Karpas-422 (cell line): ENCODE measurements around the gene PRPH2. TPM values are rescaled to one million over a fixed set of nuclear protein-coding genes. Genes with fewer than 3 reads are reported as not detected.
A peak's percentile ranks its signal among the peaks of the same experiment; 100 is the strongest.
"Not testable (repeated sequence)": the region's sequence is repeated elsewhere in the genome, so short reads cannot be mapped to it uniquely, and the experiment has no call there.

ENCODE experiments used
- DNase-seq: peaks from one replicate; pipeline ENCODE4 v3.0.0-alpha.2; 2015
- H2AFZ ChIP-seq: fragments of 200-600 bp; sonication (generic); 2 replicates; pipeline ENCODE4 v1.6.1; 2014; ENCODE audit warnings: antibody characterized with exemption, low read length, mixed read lengths
- H3K27ac ChIP-seq: fragments of 200-600 bp; sonication (generic); 2 replicates; pipeline ENCODE4 v1.5.1; 2014; ENCODE audit warnings: mild to moderate bottlenecking, low read length, moderate library complexity
- H3K27me3 ChIP-seq: fragments of 200-600 bp; sonication (generic); 2 replicates; pipeline ENCODE4 v1.6.1; 2014; ENCODE audit warnings: low read length, mixed read lengths
- H3K36me3 ChIP-seq: fragments of 200-600 bp; sonication (generic); 2 replicates; pipeline ENCODE4 v1.6.1; 2014; ENCODE audit warnings: low read length, mixed read lengths; ENCODE audit not compliant: insufficient read depth
- H3K4me1 ChIP-seq: fragments of 200-600 bp; sonication (generic); 2 replicates; pipeline ENCODE4 v1.6.1; 2014; ENCODE audit warnings: mild to moderate bottlenecking, low read length, mixed read lengths
- H3K4me2 ChIP-seq: fragments of 200-600 bp; sonication (generic); 2 replicates; pipeline ENCODE4 v1.6.1; 2014; ENCODE audit warnings: low read length, low read depth, mild to moderate bottlenecking; ENCODE audit not compliant: poor library complexity, severe bottlenecking
- H3K4me3 ChIP-seq: fragments of 200-600 bp; sonication (generic); 2 replicates; pipeline ENCODE4 v1.5.1; 2014; ENCODE audit warnings: mild to moderate bottlenecking, antibody characterized with exemption, low read length, mixed read lengths
- H3K79me2 ChIP-seq: fragments of 200-600 bp; sonication (generic); 2 replicates; pipeline ENCODE4 v1.6.1; 2014; ENCODE audit warnings: mild to moderate bottlenecking, low read length, mixed read lengths
- H3K9ac ChIP-seq: fragments of 200-600 bp; sonication (generic); 2 replicates; pipeline ENCODE4 v1.6.0; 2014; ENCODE audit warnings: low read length
- H3K9me2 ChIP-seq: fragments of 200-600 bp; sonication (generic), shearing (Covaris generic); replicated peaks from 2 replicates; pipeline ENCODE4 v1.6.0; 2014; ENCODE audit warnings: mild to moderate bottlenecking, low read length, moderate library complexity; ENCODE audit not compliant: insufficient read depth
- H3K9me3 ChIP-seq: fragments of 300-700, 200-600 bp; sonication (generic); 2 replicates; pipeline ENCODE4 v1.6.1; 2014; ENCODE audit warnings: low read length, mixed read lengths
- H4K20me1 ChIP-seq: fragments of 200-600 bp; sonication (generic); 2 replicates; pipeline ENCODE4 v1.6.1; 2014; ENCODE audit warnings: mild to moderate bottlenecking, antibody characterized with exemption, low read length, low read depth; ENCODE audit not compliant: insufficient read depth
- total RNA-seq: library from RNA; depleted of rRNA; stranded (reverse); fragments of >200 nt; shearing (Covaris generic); gene quantifications from 2 replicates; pipeline ENCODE4 v1.2.3, GENCODE V29; 2014; ENCODE audit warnings: low replicate concordance

Gene PRPH2
- total RNA-seq, 1 experiment from 2014 or later, result not detected

GRCh38 chr6:42690872-42691271, 31.5 kb downstream of the PRPH2 start:
- Histone ChIP-seq H2AFZ (no peak overlapping the region), H3K4me1 (peaks cover 25% of the 10 kb centered on the region), H3K27me3 (no peaks in the 10 kb centered on the region), H3K27ac (peak overlapping the region; percentile 26), H3K4me3 (no peak overlapping the region), H3K9me2 (no peaks in the 10 kb centered on the region), H3K79me2 (no peaks in the 10 kb centered on the region), H3K36me3 (peaks cover 46% of the 10 kb centered on the region), H4K20me1 (no peaks in the 10 kb centered on the region), H3K4me2 (no peak overlapping the region), H3K9ac (no peak overlapping the region), H3K9me3 (no peaks in the 10 kb centered on the region)
- DNase-seq, result peak; percentile 54

GRCh38 chr6:42690151-42690702, 32.2 kb downstream of the PRPH2 start:
- DNase-seq, result no peak
- Histone ChIP-seq H3K27ac (peak overlapping the region; percentile 26; the same call in 1 of the 2 replicates), H3K79me2 (no peaks in the 10 kb centered on the region), H3K4me3 (no peak overlapping the region), H4K20me1 (no peaks in the 10 kb centered on the region), H3K9me2 (no peaks in the 10 kb centered on the region), H3K4me2 (no peak overlapping the region), H3K9ac (no peak overlapping the region), H3K27me3 (no peaks in the 10 kb centered on the region), H3K4me1 (peaks cover 25% of the 10 kb centered on the region), H3K36me3 (peaks cover 50% of the 10 kb centered on the region), H2AFZ (no peak overlapping the region), H3K9me3 (no peaks in the 10 kb centered on the region)

- no peaks in the 10 kb centered on the region for H3K9me2 ChIP-seq
- H4K20me1 ChIP-seq, result no peaks in the 10 kb centered on the region
- DNase-seq, result no peak
- H3K79me2 ChIP-seq, result no peaks in the 10 kb centered on the region
- no peaks in the 10 kb centered on the region for H3K9me3 ChIP-seq
- no peak overlapping the region for H3K4me3 ChIP-seq
- H3K27me3 ChIP-seq, result no peaks in the 10 kb centered on the region
- peaks cover 57% of the 10 kb centered on the region for H3K36me3 ChIP-seq
- H3K9ac ChIP-seq, result no peak overlapping the region
- peaks cover 25% of the 10 kb centered on the region for H3K4me1 ChIP-seq
- no peak overlapping the region for H2AFZ ChIP-seq
- H3K27ac ChIP-seq, result no peak overlapping the region
- no peak overlapping the region for H3K4me2 ChIP-seq
Measured at GRCh38 chr6:42689371-42689770, 33.0 kb downstream of the PRPH2 start.

- Histone ChIP-seq H3K9me2 (no peaks in the 10 kb centered on the region), H3K27ac (no peak overlapping the region), H3K9ac (no peak overlapping the region), H3K79me2 (no peaks in the 10 kb centered on the region), H3K27me3 (no peaks in the 10 kb centered on the region), H3K9me3 (no peaks in the 10 kb centered on the region), H3K36me3 (peaks cover 64% of the 10 kb centered on the region), H3K4me2 (no peak overlapping the region), H3K4me3 (no peak overlapping the region), H2AFZ (no peak overlapping the region), H3K4me1 (peaks cover 18% of the 10 kb centered on the region), H4K20me1 (no peaks in the 10 kb centered on the region)
- no peak for DNase-seq
Measured at GRCh38 chr6:42688281-42688680, 34.1 kb downstream of the PRPH2 start.

- no peak for DNase-seq
- Histone ChIP-seq H3K9me3 (no peaks in the 10 kb centered on the region), H3K4me2 (no peak overlapping the region), H3K4me1 (no peaks in the 10 kb centered on the region), H3K9ac (no peak overlapping the region), H3K27ac (no peak overlapping the region), H4K20me1 (no peaks in the 10 kb centered on the region), H3K36me3 (peaks cover 71% of the 10 kb centered on the region), H3K79me2 (no peaks in the 10 kb centered on the region), H3K9me2 (no peaks in the 10 kb centered on the region), H2AFZ (no peak overlapping the region), H3K4me3 (no peak overlapping the region), H3K27me3 (no peaks in the 10 kb centered on the region)
Measured at GRCh38 chr6:42679358-42679757, 43.0 kb downstream of the PRPH2 start.

GRCh38 chr6:42674780-42675179, 47.6 kb downstream of the PRPH2 start:
- no peak for DNase-seq
- no peak overlapping the region for H3K4me3 ChIP-seq
- no peak overlapping the region for H3K9ac ChIP-seq
- H3K4me1 ChIP-seq, result no peaks in the 10 kb centered on the region
- no peak overlapping the region for H3K4me2 ChIP-seq
- H3K9me2 ChIP-seq, result no peaks in the 10 kb centered on the region
- peaks cover 61% of the 10 kb centered on the region for H3K36me3 ChIP-seq
- no peaks in the 10 kb centered on the region for H3K79me2 ChIP-seq
- no peaks in the 10 kb centered on the region for H3K9me3 ChIP-seq
- no peaks in the 10 kb centered on the region for H3K27me3 ChIP-seq
- H4K20me1 ChIP-seq, result no peaks in the 10 kb centered on the region
- H2AFZ ChIP-seq, result no peak overlapping the region
- no peak overlapping the region for H3K27ac ChIP-seq

- not testable (repeated sequence) for H3K9ac ChIP-seq, H3K4me2 ChIP-seq, H4K20me1 ChIP-seq
Measured at GRCh38 chr6:42674368-42674767, 48.0 kb downstream of the PRPH2 start.

GRCh38 chr6:42664718-42665117, 57.7 kb downstream of the PRPH2 start:
- Histone ChIP-seq H3K36me3 (peaks cover 61% of the 10 kb centered on the region; the same call in 1 of the 2 replicates), H4K20me1 (no peaks in the 10 kb centered on the region), H3K79me2 (no peaks in the 10 kb centered on the region), H3K9me3 (no peaks in the 10 kb centered on the region), H3K4me3 (no peak overlapping the region), H3K9ac (no peak overlapping the region), H3K9me2 (no peaks in the 10 kb centered on the region), H3K4me1 (peaks cover 5% of the 10 kb centered on the region), H3K4me2 (no peak overlapping the region), H3K27me3 (no peaks in the 10 kb centered on the region), H2AFZ (no peak overlapping the region), H3K27ac (no peak overlapping the region)
- no peak for DNase-seq

More at GRCh38 chr6:42674368-42674767, 48.0 kb downstream of the PRPH2 start:
- H3K4me3 ChIP-seq, H3K4me1 ChIP-seq, DNase-seq, H3K27me3 ChIP-seq, H3K79me2 ChIP-seq, H2AFZ ChIP-seq, H3K9me2 ChIP-seq, H3K27ac ChIP-seq, H3K9me3 ChIP-seq: not testable (repeated sequence)
- peaks cover 60% of the 10 kb centered on the region for H3K36me3 ChIP-seq
